ENCODE data around the gene IRX2.

The IRX2 gene

DNA sequence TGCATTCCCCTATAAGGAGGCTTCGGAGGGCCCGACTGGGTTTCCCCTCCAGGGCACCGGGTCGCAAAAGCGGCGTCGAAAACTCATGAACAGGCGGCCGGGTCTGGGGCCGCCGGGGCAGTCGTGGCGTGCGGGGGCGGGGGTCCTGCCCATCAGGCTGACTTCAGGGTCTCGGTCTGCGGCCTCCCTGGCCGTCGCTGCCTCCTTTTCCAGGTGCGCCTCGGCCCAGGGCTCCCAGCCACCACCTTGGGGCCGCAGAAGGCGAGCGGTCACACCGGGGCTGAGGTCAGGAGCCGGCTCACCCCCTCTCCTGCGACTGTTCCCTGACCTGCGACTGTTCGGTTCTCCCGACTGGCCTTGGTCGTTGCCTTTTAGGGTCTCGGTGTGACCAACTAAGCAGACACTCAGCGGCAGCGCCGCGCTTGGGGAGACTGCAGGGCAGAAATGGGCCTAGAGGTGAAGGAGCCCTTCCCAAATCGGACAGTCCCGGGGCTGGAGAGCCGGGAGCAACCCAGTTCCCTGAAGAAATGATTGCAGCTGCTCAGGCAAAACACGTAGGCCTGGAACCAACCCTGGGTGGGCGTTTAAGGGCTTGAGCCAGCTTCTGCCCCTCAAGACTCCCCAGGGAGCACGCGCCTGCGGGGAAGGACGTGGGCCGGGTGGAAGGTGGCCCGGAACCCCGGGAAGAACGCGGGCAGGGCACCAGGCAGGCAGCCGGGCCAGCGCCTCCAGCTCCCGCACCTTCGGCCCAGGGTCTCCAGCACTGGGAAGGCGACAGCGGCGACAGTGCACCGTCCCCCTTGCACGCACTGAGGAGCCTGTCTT, 11.2 kb downstream of the IRX2 start:
- DNase-seq = no peak

DNA sequence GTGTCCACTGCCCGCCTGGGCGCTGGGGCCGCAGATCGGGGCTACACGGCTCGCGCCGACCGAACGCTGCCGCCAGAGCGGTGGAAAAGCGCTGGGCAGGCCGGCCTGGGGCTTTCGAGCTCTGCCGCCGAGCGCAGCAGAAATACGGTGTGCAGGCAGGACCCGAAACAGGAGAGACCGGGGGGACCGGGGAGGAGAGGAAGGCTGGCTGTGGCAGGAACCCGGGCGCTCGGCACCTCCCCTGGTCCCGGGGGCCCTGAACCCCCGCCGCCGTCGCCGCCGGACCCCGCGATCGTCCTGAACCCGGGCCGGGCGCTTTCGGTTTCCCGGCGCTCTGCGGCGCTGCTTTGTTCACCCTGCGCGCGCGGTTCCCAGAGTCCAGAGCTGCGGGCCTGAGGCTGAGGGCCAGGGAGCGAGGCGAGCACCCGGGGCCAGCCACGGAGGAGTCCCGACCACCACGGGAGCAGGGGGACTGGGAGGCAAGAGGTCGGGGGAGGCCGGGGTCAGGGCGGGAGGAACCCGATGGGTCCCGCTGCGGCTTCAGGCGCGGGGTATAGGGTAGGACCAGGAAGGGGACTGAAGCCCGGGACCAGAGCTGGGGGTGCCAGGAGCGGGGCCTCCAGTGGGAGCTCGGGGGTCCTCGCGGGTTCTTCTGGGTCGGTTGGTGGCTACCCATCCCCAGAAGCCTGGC, 12.0 kb downstream of the IRX2 start:
- no peak for DNase-seq

DNA sequence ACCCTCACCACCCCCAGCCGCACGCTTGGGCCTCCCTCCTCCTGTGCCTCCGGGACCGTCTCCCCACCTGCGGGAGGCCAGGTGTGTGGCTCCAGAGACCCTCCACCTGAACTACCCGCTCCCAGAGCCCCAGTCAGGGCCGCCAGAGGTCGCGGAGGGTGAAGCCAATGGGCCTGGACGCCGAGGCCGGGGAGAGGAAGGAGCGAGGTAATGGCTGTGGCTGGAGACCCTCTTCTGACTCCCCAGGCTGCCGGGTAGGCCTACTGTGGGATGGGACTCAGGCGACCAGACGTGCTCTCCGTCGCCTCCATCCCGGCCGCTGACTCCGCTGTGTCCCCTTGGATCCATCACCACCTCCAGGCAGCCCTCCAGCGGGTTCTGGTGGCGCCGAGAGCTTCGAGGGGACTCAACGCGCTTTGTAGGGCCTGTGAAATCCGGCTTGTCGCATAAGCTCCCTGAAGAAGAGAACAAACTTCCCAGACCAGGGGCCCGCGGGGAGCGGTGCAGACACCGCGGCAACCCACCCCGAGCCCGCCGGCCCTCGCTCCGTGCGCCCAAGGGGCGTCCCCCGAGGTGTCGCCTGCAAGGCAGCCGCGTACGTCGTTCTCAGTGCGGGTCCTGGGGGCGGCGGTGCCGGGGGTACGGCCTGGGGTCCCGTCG, 12.6 kb downstream of the IRX2 start:
- DNase-seq = no peak

DNA sequence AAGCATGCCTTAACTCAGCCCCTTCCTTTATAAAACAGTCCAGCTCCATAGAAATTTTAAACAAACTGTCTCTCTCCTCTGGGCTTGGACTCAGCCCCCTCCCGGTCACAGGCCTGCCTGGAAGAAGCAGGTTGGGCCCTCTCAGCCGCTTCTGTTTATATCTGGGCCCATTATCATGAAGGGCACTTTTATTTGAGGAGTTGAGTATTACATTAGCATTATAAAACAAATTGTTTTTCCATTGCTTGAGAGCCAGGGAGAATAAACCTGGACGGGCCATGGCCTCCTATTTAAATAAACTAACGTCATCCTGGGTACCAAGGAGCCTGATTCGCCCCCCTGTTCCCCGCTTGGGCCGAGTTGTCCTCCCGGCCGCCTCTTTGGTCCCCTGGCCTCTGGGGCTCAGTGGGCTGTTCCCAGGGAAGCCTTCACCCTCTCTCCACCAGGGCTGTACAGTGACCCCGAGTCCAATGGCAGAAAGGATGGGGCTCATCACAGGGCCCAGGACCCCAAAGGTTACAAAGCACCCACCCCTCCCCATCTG, 13.2 kb downstream of the IRX2 start:
- no peak for DNase-seq

DNA sequence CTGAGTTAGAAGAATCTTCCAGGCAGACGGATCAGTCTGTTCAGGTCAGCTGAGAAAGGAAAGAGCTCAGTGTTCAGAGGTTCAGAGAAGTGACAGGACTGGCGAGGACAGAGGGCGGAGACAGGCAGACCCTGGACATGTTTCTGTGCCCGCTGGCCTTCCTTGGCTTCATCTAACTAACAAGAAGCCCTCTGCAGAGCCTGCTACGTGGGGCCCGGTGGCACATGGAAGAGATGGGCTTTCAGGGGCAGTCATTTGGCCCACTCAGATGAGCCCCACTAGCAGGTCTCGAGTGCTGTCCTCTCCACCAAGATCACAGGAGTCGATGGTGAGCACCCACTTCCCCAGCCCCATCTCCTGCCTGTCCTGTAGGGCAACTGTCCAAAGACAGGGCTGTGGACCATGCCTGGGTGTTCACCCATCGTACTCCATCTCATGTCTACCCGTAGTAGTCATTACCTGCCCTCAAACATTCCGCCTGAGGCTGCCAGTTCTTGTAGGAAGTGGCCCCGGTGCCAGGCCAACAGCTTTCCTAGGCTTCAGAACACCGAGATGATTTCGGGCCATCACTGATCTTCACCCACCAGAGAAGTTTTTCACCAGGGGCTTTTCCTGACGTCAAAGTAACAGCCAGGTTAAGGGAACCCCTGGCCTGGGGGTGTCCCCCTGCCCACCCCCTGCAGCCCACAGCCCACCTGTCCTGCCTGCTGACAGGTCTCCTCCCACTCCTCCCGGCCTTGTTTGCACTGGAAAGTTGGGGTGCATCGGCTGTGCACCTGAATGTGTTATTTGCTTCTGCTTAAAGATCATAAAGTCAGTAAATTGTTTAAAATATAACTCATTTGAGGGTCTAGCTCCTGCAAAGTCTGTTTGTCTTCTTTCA, 14.0 kb downstream of the IRX2 start:
- no peak for DNase-seq

DNA sequence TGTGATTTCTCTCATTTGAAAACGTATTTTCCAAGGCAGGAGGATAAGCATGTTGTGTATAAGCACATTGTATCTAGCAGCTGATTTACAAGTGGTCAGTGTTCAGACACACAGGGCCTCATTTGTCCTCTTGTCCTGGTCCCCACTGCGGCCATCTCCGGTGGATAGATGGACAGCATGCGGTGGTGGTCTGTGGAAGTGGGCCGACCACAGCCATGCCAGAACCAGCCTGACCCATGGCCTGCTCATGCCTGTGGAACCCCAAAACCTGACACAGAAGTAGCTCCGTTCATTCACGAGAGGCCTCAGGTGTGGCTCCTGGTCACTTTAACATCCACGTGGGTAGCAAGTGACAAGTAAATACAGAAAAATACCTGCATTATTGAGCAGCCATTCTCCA, 14.6 kb downstream of the IRX2 start:
- DNase-seq = no peak

DNA sequence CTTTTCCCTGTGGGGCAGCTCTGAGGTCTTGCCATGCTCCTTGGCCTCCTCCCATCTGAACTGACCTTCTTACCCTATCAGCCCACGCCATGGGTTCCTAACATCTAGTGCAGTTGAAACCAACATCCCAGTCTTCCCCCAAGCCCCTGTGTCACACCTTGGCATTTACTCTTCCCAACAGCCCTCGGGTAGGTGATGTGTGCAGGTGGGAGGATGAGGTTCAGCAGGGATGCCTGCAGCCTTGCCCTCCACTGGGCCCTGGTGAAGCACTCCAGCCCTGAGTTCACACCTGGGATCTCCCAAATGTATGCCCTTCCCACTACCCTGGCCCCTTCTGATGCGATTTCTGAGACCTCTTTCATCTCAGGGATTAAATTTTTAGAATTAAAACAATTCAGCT, 15.5 kb downstream of the IRX2 start:
- DNase-seq = no peak

DNA sequence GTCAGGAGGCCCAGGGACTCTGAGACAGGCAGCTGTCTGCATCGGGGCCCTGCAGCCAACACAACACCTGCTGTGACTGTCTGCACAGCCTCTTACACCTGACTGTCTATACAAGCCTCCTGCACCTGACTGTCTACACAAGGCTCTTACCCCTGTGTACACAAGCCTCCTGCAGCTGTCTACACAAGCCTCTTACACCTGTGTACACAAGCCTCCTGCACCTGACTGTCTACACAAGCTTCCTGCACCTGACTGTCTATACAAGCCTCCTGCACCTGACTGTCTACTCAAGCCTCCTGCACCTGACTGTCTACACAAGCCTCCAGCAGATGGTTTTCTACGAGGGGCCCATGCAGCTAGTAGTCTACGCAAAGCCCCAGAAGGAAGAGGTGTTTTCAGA, 18.6 kb downstream of the IRX2 start:
- DNase-seq = no peak

DNA sequence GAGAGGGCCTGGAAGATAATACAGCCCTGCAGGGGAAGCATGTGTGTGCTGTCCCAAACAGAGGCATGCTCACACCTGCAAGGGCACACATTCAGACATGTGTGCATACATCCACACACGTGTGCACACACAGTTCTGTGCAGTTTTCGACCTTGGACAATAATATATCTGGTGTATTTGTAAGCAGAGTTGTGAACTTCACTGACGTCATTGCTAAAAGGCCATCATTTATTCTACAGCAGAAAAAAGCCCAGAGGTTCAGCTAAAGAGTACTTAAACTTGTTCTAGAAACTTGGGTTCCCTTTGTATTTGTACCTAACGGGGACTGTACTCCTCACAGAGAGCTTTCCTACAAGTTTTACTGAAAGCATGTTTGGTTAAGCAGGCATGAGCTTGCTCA, 19.5 kb downstream of the IRX2 start:
- DNase-seq = no peak

DNA sequence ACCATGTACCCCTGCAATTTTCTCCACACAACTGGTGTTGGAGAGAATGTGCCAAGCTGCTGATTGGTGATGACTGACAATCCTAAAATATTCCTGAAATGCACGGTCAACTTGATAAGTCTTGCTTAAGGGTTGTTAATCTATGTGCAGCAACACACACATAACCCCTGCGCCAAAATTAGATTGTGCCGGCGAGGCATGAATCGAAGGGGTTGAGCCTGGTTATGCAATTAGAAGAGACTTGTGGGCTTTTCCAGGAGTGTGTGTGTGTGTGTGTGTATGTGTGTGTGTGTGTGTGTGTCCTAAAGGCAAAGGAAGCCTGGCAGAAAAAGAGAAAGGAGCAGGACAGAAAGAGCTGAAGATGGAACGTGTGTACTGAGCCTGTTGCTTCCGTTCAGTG, 22.3 kb downstream of the IRX2 start:
- no peak for DNase-seq

DNA sequence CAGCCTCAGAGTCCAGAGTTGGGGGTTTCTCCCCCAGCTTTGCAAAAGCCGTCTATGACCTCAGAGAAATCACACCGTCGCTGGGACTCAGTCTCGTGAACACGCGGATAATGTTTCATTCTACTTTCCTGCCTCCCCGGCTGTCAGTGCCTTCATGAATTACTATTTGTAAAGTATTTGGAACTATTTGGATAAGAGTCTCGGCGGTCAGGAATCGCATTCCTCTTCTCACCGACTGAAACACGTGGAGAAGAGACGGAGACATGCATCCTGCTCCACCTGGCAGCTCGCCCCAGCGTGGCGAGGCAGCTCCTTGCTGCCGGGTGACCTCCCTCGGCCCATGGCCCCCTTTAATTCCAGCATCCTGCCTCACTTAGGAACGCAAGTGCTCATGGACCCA, 23.9 kb downstream of the IRX2 start:
- DNase-seq = no peak

DNA sequence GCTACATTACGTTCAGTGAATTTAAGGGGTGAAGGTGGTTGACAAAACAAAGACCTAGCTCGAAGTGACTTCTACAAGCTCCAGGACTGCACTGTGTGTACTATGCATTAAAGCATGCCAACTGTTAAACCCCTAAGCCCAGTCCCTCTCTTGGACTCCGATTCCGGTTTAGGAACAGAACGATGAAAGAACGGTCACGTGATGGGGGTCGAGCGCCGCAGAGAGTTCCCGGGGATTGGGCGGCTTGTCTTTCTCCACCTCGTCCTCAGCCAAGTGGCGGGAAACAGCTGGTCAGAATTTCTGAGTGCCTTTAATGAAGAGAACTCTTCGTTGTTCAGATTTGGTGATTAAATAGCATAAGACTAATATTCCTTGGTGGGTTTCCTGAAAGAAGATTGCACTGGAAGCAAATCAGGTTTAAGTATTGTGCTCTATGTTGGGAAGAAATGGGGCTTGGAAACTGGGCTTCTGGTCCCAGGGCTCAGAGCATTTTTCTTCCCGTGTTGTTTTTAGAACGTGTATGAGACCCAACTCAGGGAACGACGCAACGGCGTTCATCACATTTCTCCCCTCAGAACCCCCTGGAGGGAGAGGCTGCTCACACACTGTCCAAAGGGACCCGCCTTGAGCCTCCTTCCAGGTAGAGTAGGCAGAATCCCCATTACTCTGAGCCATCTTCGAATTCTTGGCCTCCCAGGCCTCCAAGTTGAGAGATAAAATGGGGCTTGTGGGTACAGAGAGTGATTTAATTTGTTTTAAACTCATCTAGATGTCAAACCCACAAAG, 25.3 kb downstream of the IRX2 start:
- DNase-seq = no peak

DNA sequence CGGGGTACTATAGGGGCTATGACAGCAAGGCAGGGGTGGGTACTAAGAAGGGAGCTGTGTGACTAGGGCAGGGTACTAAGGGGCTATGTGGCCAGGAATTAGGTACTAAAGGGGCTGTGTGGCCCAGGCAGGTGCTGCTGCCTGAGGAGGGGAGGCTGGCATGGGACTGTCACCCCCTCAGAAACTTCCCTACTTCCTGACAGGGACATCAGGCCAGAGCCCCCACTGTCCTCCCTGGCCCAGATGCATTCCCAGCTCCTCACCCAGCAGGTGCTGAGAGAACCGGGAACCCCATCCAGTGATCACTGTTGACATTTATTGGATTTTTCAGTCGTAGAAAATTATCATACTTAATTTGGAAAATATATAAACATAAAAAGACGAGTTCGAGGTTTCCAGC, 26.6 kb downstream of the IRX2 start:
- no peak for DNase-seq

DNA sequence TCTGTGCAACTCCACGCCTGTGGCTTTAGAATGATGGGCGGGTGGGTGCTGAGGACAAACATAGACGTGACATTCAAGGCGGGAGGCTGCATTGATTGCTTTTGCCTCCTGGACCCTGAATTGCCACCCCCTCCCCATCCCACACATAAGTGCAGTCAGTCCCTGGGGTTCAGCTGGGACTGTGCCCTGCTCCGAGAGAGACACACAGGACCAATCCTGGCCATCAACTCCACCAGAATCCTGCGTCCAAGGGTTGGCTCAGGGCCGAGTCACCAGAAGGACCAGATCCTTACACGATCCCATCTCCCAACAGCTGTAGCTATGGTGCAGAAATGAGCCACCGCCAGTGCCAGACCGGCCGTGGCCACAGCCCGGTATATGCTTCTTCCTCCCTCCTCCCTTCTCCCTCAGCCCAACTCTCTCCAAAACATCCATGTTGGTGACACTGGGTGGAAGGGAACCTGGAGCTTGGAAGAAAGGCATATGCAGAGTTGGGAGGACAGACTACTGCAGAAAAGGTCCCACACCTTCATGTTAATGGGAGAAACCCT, 27.4 kb downstream of the IRX2 start:
- DNase-seq = no peak

DNA sequence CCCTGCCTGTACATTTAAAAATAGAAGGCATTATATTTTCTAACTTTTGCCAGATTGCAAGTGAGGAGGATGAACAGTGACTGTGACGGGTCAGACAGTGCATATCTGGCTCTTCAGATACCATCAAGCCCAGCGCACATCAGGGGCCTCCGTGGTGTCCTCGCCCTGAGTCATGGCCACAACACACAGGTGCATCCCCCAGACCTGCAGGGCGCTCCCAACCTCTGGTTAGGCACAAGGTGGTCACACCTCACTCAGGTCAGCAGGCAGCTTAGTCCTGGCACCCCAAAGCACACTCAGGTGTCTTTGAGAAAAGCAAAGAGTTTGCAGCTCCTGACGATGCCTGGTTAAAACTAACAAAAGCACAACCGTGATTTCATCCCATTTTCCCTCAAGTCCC, 28.6 kb downstream of the IRX2 start:
- no peak for DNase-seq

DNA sequence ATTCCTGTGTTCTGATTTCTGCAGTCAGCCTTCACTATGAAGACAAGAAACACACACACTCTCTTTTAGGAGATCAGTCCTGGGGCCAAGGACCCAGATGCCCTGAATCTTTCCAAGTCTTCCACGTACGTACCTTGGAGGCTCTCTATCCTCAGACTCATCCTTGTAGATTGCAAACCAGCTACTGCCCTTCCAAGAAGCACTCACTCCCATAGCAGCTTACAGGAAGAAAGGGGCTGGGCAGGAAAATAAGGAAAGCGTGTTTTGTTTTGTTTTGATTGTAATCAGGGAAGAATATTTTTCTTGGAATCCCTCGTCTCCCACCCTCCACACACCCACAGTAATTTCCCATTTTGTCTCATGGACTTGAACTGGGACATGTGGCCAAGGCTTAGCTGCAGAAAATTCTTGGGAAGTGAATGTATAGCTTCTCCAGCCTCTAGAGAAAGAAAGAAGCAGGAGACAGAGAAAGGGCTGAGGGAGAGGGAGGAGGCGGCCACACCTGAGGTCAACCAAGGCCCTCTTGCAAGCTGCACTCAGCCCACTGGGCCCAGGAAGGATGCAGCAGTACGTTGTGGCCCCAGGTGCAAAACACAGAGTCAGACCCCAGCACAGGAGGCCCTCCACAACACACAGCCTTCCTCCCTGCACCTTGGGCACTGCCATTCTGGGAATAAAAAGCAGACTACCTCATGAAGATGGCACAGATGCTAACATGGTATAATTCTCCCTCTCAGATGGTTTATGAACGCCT, 29.9 kb downstream of the IRX2 start:
- DNase-seq = no peak

DNA sequence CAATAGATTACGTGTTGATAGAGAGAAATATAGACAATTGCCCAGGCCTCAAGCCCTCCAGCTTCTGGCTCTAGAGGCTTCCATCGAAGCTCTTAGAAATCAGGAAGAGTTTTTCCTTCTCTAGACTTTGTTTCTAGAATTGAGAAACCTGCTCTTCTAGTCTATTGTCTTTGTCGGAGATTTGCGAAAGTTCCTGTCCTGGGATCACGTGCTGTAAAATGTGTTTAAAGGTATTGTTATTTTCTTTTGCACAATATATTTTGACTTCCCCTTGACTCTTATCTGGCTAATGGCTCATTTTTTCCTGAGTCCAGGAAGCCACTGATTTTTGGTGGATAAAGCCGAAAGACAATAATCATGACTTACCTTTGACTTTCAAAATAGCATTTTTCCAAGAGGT, 32.1 kb downstream of the IRX2 start:
- DNase-seq = no peak

DNA sequence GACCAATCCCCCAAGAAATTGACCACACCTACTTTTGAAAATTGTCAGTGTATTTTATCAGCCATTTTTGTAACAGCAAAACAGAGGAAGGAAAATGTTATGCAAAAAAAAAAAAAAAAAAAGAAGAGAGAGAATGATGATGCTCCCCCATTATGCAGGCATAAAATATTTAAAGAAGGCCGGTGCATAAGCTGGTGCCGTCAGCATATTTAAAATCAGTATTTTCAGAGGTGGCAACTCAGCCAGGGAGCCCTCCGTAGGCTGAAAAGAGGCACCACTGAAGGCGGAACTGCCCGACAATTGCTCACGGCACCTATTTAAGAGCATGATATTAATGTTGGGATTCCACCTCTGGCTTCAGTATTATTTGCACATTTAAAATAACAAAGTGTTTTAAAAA, 33.4 kb downstream of the IRX2 start:
- DNase-seq = no peak

DNA sequence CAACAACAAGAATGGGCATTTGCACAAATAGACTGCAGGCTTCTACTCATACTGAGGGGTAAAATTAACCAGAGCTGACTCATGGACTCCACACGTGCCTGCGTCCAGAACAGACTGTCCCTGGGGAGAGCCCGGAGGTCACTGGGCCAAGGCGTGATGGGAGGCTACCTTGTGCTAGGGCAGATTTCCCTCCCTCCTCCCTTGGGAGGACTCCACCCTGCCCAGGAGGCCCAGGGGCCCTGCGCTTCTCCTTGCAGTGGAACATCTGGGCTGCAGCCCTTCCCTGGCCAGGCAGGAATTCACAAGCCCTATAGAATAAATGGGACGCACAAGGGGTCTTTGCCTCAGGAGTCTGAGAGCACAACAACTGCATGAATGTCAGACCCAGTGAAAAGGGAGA, 35.6 kb downstream of the IRX2 start:
- no peak for DNase-seq

DNA sequence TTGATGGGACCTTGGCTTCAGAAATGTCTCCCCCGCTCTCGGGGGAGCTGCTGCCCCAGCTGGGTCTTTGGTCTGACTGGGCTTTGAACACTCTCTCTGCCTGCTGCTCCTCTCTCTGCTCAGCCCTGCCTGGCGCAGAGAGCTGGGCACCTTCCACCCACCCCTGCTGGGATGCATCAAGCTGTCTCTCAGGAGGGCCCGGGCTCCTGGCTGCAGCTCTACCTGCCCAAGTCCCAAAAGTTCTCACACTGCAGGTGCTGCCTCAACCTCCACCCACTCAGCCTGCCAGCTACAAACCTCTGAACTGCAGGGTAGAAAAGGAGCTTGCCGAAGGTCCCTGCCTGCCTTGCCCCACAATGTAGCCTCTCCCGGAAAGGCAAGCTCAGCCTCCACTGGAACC, 36.7 kb downstream of the IRX2 start:
- DNase-seq = no peak

DNA sequence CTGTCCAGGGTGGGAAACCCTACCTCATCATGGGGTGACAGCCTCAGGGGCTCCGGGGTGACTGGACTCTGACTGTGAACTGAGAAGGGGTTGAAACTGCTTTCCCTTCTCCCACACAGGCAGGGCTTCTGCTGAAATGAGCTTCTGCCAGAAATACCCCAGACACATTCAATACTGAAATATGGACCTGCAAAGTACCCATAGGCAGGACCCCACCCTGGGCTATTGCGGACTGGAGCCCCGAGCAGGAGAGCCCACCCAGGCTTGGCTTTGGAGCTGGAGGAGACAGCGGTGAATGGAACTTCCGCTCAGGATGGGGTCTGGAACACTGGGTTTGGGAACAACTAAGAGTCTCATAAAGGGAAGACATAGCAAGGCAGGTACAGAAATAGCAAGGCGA, 37.5 kb downstream of the IRX2 start:
- DNase-seq = no peak

All from activated naive CD4-positive, alpha-beta T cell treated with anti-CD3 and anti-CD28 coated beads, Interleukin-2, amount 50 U/mL, for 16 hours (primary cell).